SK-N-SH (cell line): ENCODE measurements around the gene BTBD2. TPM values are rescaled to one million over a fixed set of nuclear protein-coding genes. Genes with fewer than 3 reads are reported as not detected.

Source experiments
- CTCF ChIA-PET: fragments of 300-600, 350-600 bp; formaldehyde crosslinking; extraction: SDS; loops from one replicate; lab custom pipeline; 2021; lab: Yijun Ruan, JAX
- POLR2A ChIA-PET: fragments of 350-600 bp; sonication (Branson Sonifier 250); formaldehyde crosslinking; extraction: SDS; loops from one replicate; lab custom pipeline; 2020; ENCODE audit warnings: antibody characterized with exemption, inconsistent platforms; lab: Yijun Ruan, JAX
- DNase-seq: peaks from one replicate; pipeline ENCODE4 v3.0.0; 2012
- H2AFZ ChIP-seq: fragments of 200-600 bp; sonication (generic); 2 replicates; pipeline ENCODE4 v1.8.1; 2016; ENCODE audit warnings: antibody characterized with exemption, mild to moderate bottlenecking, low read depth
- H3F3A ChIP-seq: fragments of 200-600 bp; sonication (generic); replicated peaks from 2 replicates; pipeline ENCODE3; 2016; ENCODE audit warnings: antibody characterized with exemption, mild to moderate bottlenecking; ENCODE audit not compliant: insufficient read depth
- H3K27ac ChIP-seq, 2 experiments: fragments of 200-500 bp in 1 of 2; fragments of 200-600 bp in 1 of 2; sonication (Bioruptor generic) in 1 of 2; sonication (generic), shearing (Covaris generic) in 1 of 2; 2 replicates each; pipeline versions ENCODE4 v1.5.1 to v1.6.1; 2014 to 2016; ENCODE audit warnings: low read depth in 2 of 2, inconsistent platforms in 1 of 2, low read length in 1 of 2, mild to moderate bottlenecking in 1 of 2, mixed read lengths in 1 of 2
- H3K27me3 ChIP-seq: fragments of 200-600 bp; sonication (generic), shearing (Covaris generic); 2 replicates; pipeline ENCODE4 v1.6.1; 2016; ENCODE audit warnings: mixed run types; ENCODE audit not compliant: insufficient read depth
- H3K36me3 ChIP-seq, 2 experiments: fragments of 200-500 bp in 1 of 2; fragments of 200-600 bp in 1 of 2; sonication (Bioruptor generic) in 1 of 2; sonication (generic) in 1 of 2; replicated peaks in 1 of 2; 2 replicates each; pipeline versions ENCODE3 to v1.5.1; 2014 to 2016; ENCODE audit warnings: low read length in 1 of 2, mild to moderate bottlenecking in 1 of 2; ENCODE audit not compliant: insufficient read depth in 2 of 2, control insufficient read depth in 1 of 2
- H3K4me1 ChIP-seq, 2 experiments: fragments of 200-500 bp in 1 of 2; fragments of 200-600 bp in 1 of 2; sonication (Bioruptor generic) in 1 of 2; sonication (generic), shearing (Covaris generic) in 1 of 2; 2 replicates each; pipeline versions ENCODE4 v1.5.1 to v1.6.1; 2014 to 2016; ENCODE audit warnings: low read depth in 1 of 2, low read length in 1 of 2, mixed run types in 1 of 2; ENCODE audit not compliant: insufficient read depth in 2 of 2, control insufficient read depth in 1 of 2
- H3K4me2 ChIP-seq: fragments of 200-600 bp; sonication (generic), shearing (Covaris generic); 2 replicates; pipeline ENCODE4 v1.6.1; 2017; ENCODE audit warnings: mixed run types
- H3K4me3 ChIP-seq, 2 experiments: fragments of 200-500 bp in 1 of 2; fragments of 200-600 bp in 1 of 2; sonication (Bioruptor generic) in 1 of 2; sonication (generic), shearing (Covaris generic) in 1 of 2; 2 replicates each; pipeline versions ENCODE4 v1.5.1 to v1.8.1; 2014 to 2016; ENCODE audit warnings: low read depth in 2 of 2, inconsistent platforms in 1 of 2, low read length in 1 of 2, mild to moderate bottlenecking in 1 of 2, mixed read lengths in 1 of 2, moderate library complexity in 1 of 2
- H3K79me2 ChIP-seq: fragments of 200-600 bp; sonication (generic); 2 replicates; pipeline ENCODE4 v1.8.1; 2017; ENCODE audit warnings: mild to moderate bottlenecking; ENCODE audit not compliant: insufficient read depth
- H3K9ac ChIP-seq: fragments of 200-600 bp; sonication (generic); 2 replicates; pipeline ENCODE4 v1.6.1; 2017; ENCODE audit warnings: mixed run types
- H3K9me2 ChIP-seq: fragments of 200-600 bp; sonication (generic); 2 replicates; pipeline ENCODE4 v1.6.1; 2017; ENCODE audit warnings: mixed run types
- H3K9me3 ChIP-seq: fragments of 200-600 bp; sonication (generic); 2 replicates; pipeline ENCODE4 v1.6.1; 2017; ENCODE audit warnings: mixed run types, mild to moderate bottlenecking, moderate library complexity
- H4K20me1 ChIP-seq: fragments of 200-600 bp; sonication (generic); 2 replicates; pipeline ENCODE4 v1.6.1; 2017; ENCODE audit warnings: mild to moderate bottlenecking, mixed run types; ENCODE audit not compliant: insufficient read depth
- FOSL2 ChIP-seq: IDR thresholded peaks from 2 replicates; pipeline ENCODE4 v1.4.0; 2012; ENCODE audit warnings: low read depth, mild to moderate bottlenecking, moderate library complexity, borderline replicate concordance
- FOXJ3 ChIP-seq: sonication (generic); formaldehyde crosslinking; IDR thresholded peaks from 2 replicates; pipeline ENCODE4 v1.5.1; 2020; ENCODE audit warnings: mild to moderate bottlenecking, missing genetic modification reagents
- MEF2A ChIP-seq: IDR thresholded peaks from 2 replicates; pipeline ENCODE4 v1.4.0; 2012; ENCODE audit warnings: low read depth, borderline replicate concordance
- MXI1 ChIP-seq: IDR thresholded peaks from 2 replicates; pipeline ENCODE4 v1.6.1; 2012; ENCODE audit warnings: mild to moderate bottlenecking, low read depth, low read length, improper control_type of control experiment
- NFIC ChIP-seq: IDR thresholded peaks from 2 replicates; pipeline ENCODE4 v1.4.0; 2012; ENCODE audit warnings: borderline replicate concordance
- NRF1 ChIP-seq: IDR thresholded peaks from 2 replicates; pipeline ENCODE4 v1.6.1; 2012; ENCODE audit warnings: low read depth, mild to moderate bottlenecking, low read length
- TCF12 ChIP-seq: IDR thresholded peaks from 2 replicates; pipeline ENCODE4 v1.4.0; 2012
- TEAD4 ChIP-seq: IDR thresholded peaks from 2 replicates; pipeline ENCODE4 v1.4.0; 2012; ENCODE audit warnings: mild to moderate bottlenecking, borderline replicate concordance; ENCODE audit not compliant: insufficient read depth
- USF1 ChIP-seq: IDR thresholded peaks from 2 replicates; pipeline ENCODE4 v1.4.0; 2012; ENCODE audit warnings: low read depth, borderline replicate concordance
- YY1 ChIP-seq: IDR thresholded peaks from 2 replicates; pipeline ENCODE4 v1.4.0; 2012; ENCODE audit warnings: low read depth, mild to moderate bottlenecking
- ZBTB33 ChIP-seq: IDR thresholded peaks from 2 replicates; pipeline ENCODE4 v1.4.0; 2012; ENCODE audit warnings: low read depth, borderline replicate concordance
- WGBS: methylation state at CpG from one replicate; pipeline ENCODE4 v1.1.6; 2017; ENCODE audit warnings: low lambda C conversion rate; 5-methylcytosine and 5-hydroxymethylcytosine counted together
- polyA plus RNA-seq, 3 experiments: library from polyadenylated mRNA; depleted of rRNA; stranded (reverse); fragments of >200 nt; gene quantifications; 2 replicates each; pipeline ENCODE4 v1.2.3, GENCODE V29; 2012

The BTBD2 gene
- polyA plus RNA-seq, 1 of the 3 experiments (the other 2 are of a cell fraction), result 66.8 TPM

- TF ChIP-seq ZBTB33, result no peak
These were observed 43.3 kb upstream of the BTBD2 start (continued) for GRCh38 chr19:2058570-2059421.

GRCh38 chr19:2057484-2058469 lies 42.3 kb upstream of the BTBD2 start:
- Histone ChIP-seq H3K27ac (peak overlapping the region; percentile 48 to 97; a peak in 3 of 4 replicates), H4K20me1 (no peaks in the 10 kb centered on the region), H3K4me1 (peaks cover 36 to 52% of the 10 kb centered on the region in 2 experiments; a peak in 3 of 4 replicates), H3K79me2 (no peaks in the 10 kb centered on the region; the same call in 1 of the 2 replicates), H3K36me3 (no peaks in the 10 kb centered on the region), H3K4me3 (no peak overlapping the region), H3F3A (peaks cover 22% of the 10 kb centered on the region), H3K27me3 (no peaks in the 10 kb centered on the region), H3K9ac (no peak overlapping the region), H2AFZ (no peak overlapping the region), H3K9me3 (no peaks in the 10 kb centered on the region), H3K9me2 (no peaks in the 10 kb centered on the region), H3K4me2 (no peak overlapping the region)
- no peak for DNase-seq
- POLR2A ChIA-PET, result no interaction called here
- TF ChIP-seq FOXJ3 (CRISPR knock-in tag) (no peak), TEAD4 (no peak), FOSL2 (no peak), NFIC (no peak), YY1 (no peak), NRF1 (no peak)
- WGBS, result 100% methylated on average over 12 of the region's 23 CpGs
- CTCF ChIA-PET, result interaction anchor here (1.0 to 1.8 kb wide), 2 partner anchors 12 to 38 kb away, joined by 3 to 6 read pairs; no protein-coding TSS in a partner anchor

- no peaks in the 10 kb centered on the region for H3K9me2 ChIP-seq
- H3K36me3 ChIP-seq, result no peaks in the 10 kb centered on the region
- peaks cover 22% of the 10 kb centered on the region for H3F3A ChIP-seq
- no peak overlapping the region for H2AFZ ChIP-seq
- no peak for DNase-seq
- WGBS, result 88% methylated on average over 4 of the region's 5 CpGs
- H3K27ac ChIP-seq, result peak overlapping the region in 1 of 2 experiments; percentile 34; a peak in 1 of 4 replicates
- H3K27me3 ChIP-seq, result no peaks in the 10 kb centered on the region
- H3K79me2 ChIP-seq, result no peaks in the 10 kb centered on the region; the same call in 1 of the 2 replicates
- POLR2A ChIA-PET, result no interaction called here
- H3K4me2 ChIP-seq, result no peak overlapping the region
- CTCF ChIA-PET, result interaction anchor here (1.0 to 1.8 kb wide), 2 partner anchors 13 to 38 kb away, joined by 6 read pairs; no protein-coding TSS in a partner anchor
- H3K4me1 ChIP-seq, result peaks cover 29 to 50% of the 10 kb centered on the region in 2 experiments; a peak in 3 of 4 replicates
- no peaks in the 10 kb centered on the region for H4K20me1 ChIP-seq
- no peaks in the 10 kb centered on the region for H3K9me3 ChIP-seq
- TF ChIP-seq TCF12, result no peak
- no peak for TF ChIP-seq MXI1
- TF ChIP-seq USF1, result no peak
- TF ChIP-seq MEF2A, result no peak
- no peak overlapping the region for H3K4me3 ChIP-seq
- no peak overlapping the region for H3K9ac ChIP-seq
These were observed 41.3 kb upstream of the BTBD2 start for GRCh38 chr19:2056837-2057192.
